Skeletal muscle satellite cell (primary cell): ENCODE data around the gene SMYD2.
A peak's percentile ranks its signal among the peaks of the same experiment; 100 is the strongest.

Source experiments
- H3K27me3 ChIP-seq: 2 replicates; pipeline ENCODE4 v1.7.0; 2013; ENCODE audit warnings: low read length; ENCODE audit not compliant: control insufficient read depth, insufficient read depth
- H3K36me3 ChIP-seq: 2 replicates; pipeline ENCODE4 v1.7.0; 2013; ENCODE audit warnings: mild to moderate bottlenecking, control low read depth, low read length; ENCODE audit not compliant: insufficient read depth
- H3K4me1 ChIP-seq: 2 replicates; pipeline ENCODE4 v1.7.0; 2013; ENCODE audit warnings: low read length; ENCODE audit not compliant: control insufficient read depth, insufficient read depth
- H3K4me2 ChIP-seq: 2 replicates; pipeline ENCODE4 v1.7.0; 2013; ENCODE audit warnings: mild to moderate bottlenecking, low read length
- H3K4me3 ChIP-seq: 2 replicates; pipeline ENCODE4 v1.7.0; 2013; ENCODE audit warnings: low read length
- H3K9ac ChIP-seq: 2 replicates; pipeline ENCODE4 v1.7.0; 2013; ENCODE audit warnings: mild to moderate bottlenecking, low read depth, low read length, moderate library complexity
- H3K9me3 ChIP-seq: replicated peaks from 2 replicates; pipeline ENCODE4 v1.7.0; 2013; ENCODE audit warnings: mild to moderate bottlenecking, control low read depth, low read length

SMYD2 gene

GRCh38 chr1:214335567-214335966 lies 54.6 kb downstream of the SMYD2 start:
- H3K9ac ChIP-seq, result no peak overlapping the region
- H3K27me3 ChIP-seq, result no peaks in the 10 kb centered on the region
- H3K9me3 ChIP-seq, result no peaks in the 10 kb centered on the region
- H3K4me3 ChIP-seq, result no peak overlapping the region
- peaks cover 14% of the 10 kb centered on the region for H3K4me1 ChIP-seq
- H3K36me3 ChIP-seq, result peaks cover 13% of the 10 kb centered on the region
- no peak overlapping the region for H3K4me2 ChIP-seq

- H3K9ac ChIP-seq, result no peak overlapping the region
- peaks cover 14% of the 10 kb centered on the region for H3K4me1 ChIP-seq
- H3K4me3 ChIP-seq, result no peak overlapping the region
- H3K36me3 ChIP-seq, result peaks cover 21% of the 10 kb centered on the region
- H3K27me3 ChIP-seq, result no peaks in the 10 kb centered on the region
- H3K9me3 ChIP-seq, result no peaks in the 10 kb centered on the region
- H3K4me2 ChIP-seq, result no peak overlapping the region
Observed at GRCh38 chr1:214337015-214337414, 56.1 kb downstream of the SMYD2 start.

- peak overlapping the region; percentile 28 for H3K9ac ChIP-seq
- peaks cover 14% of the 10 kb centered on the region for H3K4me1 ChIP-seq
- H3K36me3 ChIP-seq, result peaks cover 23% of the 10 kb centered on the region
Observed at GRCh38 chr1:214337511-214337910, 56.6 kb downstream of the SMYD2 start.

GRCh38 chr1:214338212-214338611 lies 57.3 kb downstream of the SMYD2 start:
- Histone ChIP-seq H3K4me3 (no peak overlapping the region), H3K9me3 (no peaks in the 10 kb centered on the region), H3K27me3 (no peaks in the 10 kb centered on the region), H3K36me3 (peaks cover 26% of the 10 kb centered on the region), H3K4me2 (no peak overlapping the region), H3K4me1 (peaks cover 11% of the 10 kb centered on the region), H3K9ac (no peak overlapping the region)

More at GRCh38 chr1:214337511-214337910, 56.6 kb downstream of the SMYD2 start:
- H3K9me3 ChIP-seq, result no peaks in the 10 kb centered on the region
- no peaks in the 10 kb centered on the region for H3K27me3 ChIP-seq
- H3K4me3 ChIP-seq, result no peak overlapping the region
- H3K4me2 ChIP-seq, result no peak overlapping the region

DNA sequence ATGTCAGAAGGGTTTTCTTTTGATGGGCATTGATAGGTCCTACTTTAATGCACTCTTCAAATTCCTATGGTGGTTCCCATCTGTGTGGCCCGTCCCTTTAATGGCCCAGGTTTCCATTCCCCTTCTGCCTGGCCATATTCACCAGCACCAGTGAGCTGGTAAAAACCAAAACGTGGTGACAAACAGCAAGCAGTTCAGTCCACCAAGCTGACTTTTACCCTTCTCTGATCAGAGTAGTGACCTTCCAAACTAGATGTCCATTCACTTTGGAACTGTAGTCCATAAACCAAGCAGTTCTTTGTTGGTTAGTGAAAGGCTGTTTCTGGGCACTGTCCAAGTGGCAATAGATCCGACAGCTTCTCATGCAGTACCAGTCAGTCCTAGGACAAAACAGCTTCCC lies 60.5 kb downstream of the SMYD2 start:
- Histone ChIP-seq H3K36me3 (peaks cover 47% of the 10 kb centered on the region), H3K27me3 (no peaks in the 10 kb centered on the region), H3K9me3 (no peaks in the 10 kb centered on the region), H3K4me3 (no peak overlapping the region), H3K4me1 (peaks cover 9% of the 10 kb centered on the region), H3K9ac (no peak overlapping the region), H3K4me2 (no peak overlapping the region)

DNA sequence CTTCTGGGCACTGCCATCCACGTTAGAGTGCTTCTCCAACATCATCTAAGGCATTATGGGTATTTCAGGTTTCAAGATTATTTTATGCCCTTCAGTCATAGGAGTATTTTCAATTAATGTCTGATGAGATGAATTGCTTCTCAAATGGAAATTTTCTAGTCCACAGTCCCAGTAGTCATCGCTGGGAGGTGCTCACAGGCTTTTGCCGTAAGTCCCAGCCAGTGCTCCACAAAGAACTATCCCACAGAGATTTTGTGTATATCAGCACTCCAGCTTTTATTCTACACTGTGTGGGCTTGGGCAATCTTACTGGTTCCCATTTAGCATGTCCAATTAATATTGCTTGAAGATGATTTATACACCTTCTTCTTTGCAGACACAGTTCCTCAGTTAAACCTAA lies 61.0 kb downstream of the SMYD2 start:
- H3K4me2 ChIP-seq, result no peak overlapping the region
- no peaks in the 10 kb centered on the region for H3K9me3 ChIP-seq
- H3K27me3 ChIP-seq, result no peaks in the 10 kb centered on the region
- H3K4me1 ChIP-seq, result peaks cover 9% of the 10 kb centered on the region
- H3K9ac ChIP-seq, result no peak overlapping the region
- H3K4me3 ChIP-seq, result no peak overlapping the region
- H3K36me3 ChIP-seq, result peaks cover 43% of the 10 kb centered on the region

GRCh38 chr1:214342525-214342924 lies 61.6 kb downstream of the SMYD2 start:
- H3K4me2 ChIP-seq, result no peak overlapping the region
- peaks cover 45% of the 10 kb centered on the region for H3K36me3 ChIP-seq
- H3K27me3 ChIP-seq, result no peaks in the 10 kb centered on the region
- H3K9me3 ChIP-seq, result no peaks in the 10 kb centered on the region
- H3K9ac ChIP-seq, result no peak overlapping the region
- H3K4me1 ChIP-seq, result peaks cover 4% of the 10 kb centered on the region
- no peak overlapping the region for H3K4me3 ChIP-seq

DNA sequence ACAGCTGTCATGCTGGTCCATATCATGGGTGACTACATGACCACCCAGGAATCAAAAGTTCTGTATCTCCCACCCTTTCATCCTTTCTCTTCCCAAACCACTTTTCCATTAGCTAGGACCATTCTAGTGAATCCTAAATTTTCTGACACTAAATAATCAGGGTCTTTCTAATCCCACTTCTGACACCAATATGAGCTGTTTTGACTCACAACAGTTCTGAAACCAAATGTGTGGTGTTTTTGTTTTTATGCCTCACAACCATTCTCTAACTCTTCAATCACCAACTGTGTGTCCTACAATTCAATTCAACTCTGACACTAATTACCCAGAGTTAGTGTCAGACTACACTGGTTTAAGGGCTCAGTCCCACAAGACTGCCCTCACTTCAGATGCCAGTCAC lies 63.9 kb downstream of the SMYD2 start:
- Histone ChIP-seq H3K36me3 (peaks cover 63% of the 10 kb centered on the region), H3K9me3 (no peaks in the 10 kb centered on the region), H3K9ac (no peak overlapping the region), H3K27me3 (no peaks in the 10 kb centered on the region), H3K4me2 (no peak overlapping the region), H3K4me1 (no peaks in the 10 kb centered on the region), H3K4me3 (no peak overlapping the region)

DNA sequence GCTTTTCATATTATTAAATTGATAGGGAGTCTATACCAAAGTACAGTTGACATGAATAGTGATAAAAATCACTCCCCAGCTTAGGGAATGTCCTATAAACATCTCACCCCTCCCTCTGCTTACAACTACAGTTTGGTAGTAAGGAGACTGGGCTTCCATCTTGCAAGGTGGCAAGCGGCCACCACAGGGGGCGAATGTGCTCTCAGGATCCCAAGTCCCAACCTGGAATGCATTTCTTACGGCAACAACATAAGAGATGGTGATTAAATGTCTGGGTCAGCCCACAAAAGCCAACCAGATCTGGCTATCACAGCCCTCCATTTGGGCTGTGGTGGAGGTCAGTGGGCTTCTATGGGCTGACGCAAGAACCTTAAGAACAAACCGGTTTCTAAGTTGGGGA lies 68.0 kb downstream of the SMYD2 start:
- H3K4me1 ChIP-seq, result no peaks in the 10 kb centered on the region
- H3K36me3 ChIP-seq, result peaks cover 70% of the 10 kb centered on the region
- no peaks in the 10 kb centered on the region for H3K27me3 ChIP-seq
- no peak overlapping the region for H3K9ac ChIP-seq
- H3K4me3 ChIP-seq, result no peak overlapping the region
- no peaks in the 10 kb centered on the region for H3K9me3 ChIP-seq
- no peak overlapping the region for H3K4me2 ChIP-seq

GRCh38 chr1:214349781-214350180 lies 68.8 kb downstream of the SMYD2 start:
- H3K9me3 ChIP-seq, result no peaks in the 10 kb centered on the region
- H3K27me3 ChIP-seq, result no peaks in the 10 kb centered on the region
- peaks cover 69% of the 10 kb centered on the region for H3K36me3 ChIP-seq
- no peak overlapping the region for H3K4me3 ChIP-seq
- H3K9ac ChIP-seq, result no peak overlapping the region
- H3K4me1 ChIP-seq, result no peaks in the 10 kb centered on the region
- H3K4me2 ChIP-seq, result no peak overlapping the region

GRCh38 chr1:214351551-214352277 lies 70.8 kb downstream of the SMYD2 start:
- Histone ChIP-seq H3K4me2 (no peak overlapping the region), H3K9ac (no peak overlapping the region), H3K9me3 (no peaks in the 10 kb centered on the region), H3K4me1 (no peaks in the 10 kb centered on the region), H3K36me3 (peaks cover 80% of the 10 kb centered on the region), H3K27me3 (no peaks in the 10 kb centered on the region), H3K4me3 (no peak overlapping the region)

DNA sequence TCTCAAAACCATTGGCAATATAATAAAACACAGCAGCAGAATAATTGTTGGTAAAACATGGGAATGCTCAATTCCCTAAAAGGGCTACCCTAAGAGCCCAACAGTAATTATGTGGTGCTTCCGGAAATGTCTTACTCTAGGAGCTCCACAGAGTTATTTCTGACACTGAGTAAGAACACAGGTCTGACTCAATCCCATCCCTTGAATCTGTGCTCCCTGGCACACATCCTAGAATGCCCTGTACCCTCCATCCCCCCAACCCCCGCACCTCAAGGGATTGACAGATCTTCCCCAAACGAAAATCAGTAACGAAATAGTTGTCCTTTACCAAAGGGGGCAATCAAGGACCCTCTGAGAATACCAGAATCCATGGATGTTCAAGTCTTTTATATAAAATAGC lies 71.9 kb downstream of the SMYD2 start:
- no peak overlapping the region for H3K9ac ChIP-seq
- H3K4me2 ChIP-seq, result no peak overlapping the region
- H3K27me3 ChIP-seq, result no peaks in the 10 kb centered on the region
- H3K4me1 ChIP-seq, result no peaks in the 10 kb centered on the region
- no peaks in the 10 kb centered on the region for H3K9me3 ChIP-seq
- H3K4me3 ChIP-seq, result no peak overlapping the region
- peaks cover 83% of the 10 kb centered on the region for H3K36me3 ChIP-seq
